Measurements from ENCODE around the gene TOR1B.

DNA sequence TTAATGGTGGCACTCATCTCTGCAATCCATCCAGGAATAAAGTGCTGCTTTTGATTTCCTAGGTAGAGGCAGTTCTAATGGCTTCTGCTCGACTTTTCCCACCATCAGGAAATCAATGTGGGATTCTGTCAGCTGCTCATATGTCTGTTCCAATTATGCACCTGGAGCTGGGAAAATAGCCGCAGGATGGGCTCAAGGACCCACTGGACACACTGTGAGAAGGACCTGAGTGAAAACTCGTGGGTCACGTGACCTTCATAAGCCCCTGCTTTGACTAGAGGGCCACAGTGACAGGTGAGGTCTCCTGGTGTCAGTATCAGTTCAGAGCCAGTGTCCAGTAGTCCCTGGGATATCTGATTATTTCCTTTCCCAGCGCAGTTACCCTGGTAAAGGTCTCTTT lies 32.2 kb upstream of the TOR1B start:
- TF ChIP-seq, protein P1, sequence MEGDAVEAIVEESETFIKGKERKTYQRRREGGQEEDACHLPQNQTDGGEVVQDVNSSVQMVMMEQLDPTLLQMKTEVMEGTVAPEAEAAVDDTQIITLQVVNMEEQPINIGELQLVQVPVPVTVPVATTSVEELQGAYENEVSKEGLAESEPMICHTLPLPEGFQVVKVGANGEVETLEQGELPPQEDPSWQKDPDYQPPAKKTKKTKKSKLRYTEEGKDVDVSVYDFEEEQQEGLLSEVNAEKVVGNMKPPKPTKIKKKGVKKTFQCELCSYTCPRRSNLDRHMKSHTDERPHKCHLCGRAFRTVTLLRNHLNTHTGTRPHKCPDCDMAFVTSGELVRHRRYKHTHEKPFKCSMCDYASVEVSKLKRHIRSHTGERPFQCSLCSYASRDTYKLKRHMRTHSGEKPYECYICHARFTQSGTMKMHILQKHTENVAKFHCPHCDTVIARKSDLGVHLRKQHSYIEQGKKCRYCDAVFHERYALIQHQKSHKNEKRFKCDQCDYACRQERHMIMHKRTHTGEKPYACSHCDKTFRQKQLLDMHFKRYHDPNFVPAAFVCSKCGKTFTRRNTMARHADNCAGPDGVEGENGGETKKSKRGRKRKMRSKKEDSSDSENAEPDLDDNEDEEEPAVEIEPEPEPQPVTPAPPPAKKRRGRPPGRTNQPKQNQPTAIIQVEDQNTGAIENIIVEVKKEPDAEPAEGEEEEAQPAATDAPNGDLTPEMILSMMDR (conservative IDR thresholded peaks at IDR 0.05; ENCODE audit: low read length): no peak
- no peak for TF ChIP-seq EZH2phosphoT487 (IDR thresholded peaks at IDR 0.05; ENCODE audit: borderline replicate concordance, low read depth, low read length)
